ENCODE results near the gene PRKG2. TPM values are rescaled to one million over a fixed set of nuclear protein-coding genes. Genes with fewer than 3 reads are reported as not detected.

Gene PRKG2
- total RNA-seq, 5 donors from 2014 or later (not counting 1 experiment from before 2014, with no cell fraction given): 0.49 to 2.9 (median 0.98) TPM

- H3K9me3 Mint-ChIP-seq: peaks cover 0 to 2% (median 0%) of the 10 kb centered on the region in 3 donors
- no peaks in the 10 kb centered on the region for H3K36me3 Mint-ChIP-seq
- H3K4me1 ChIP-seq (ENCODE audit: control insufficient read depth in 1 of 2, extremely low read depth in 1 of 2, insufficient read depth in 2 of 2, low read length in 2 of 2): no peaks in the 10 kb centered on the region
- H3K27me3 ChIP-seq (replicated peaks in 1 of 2; ENCODE audit: control insufficient read depth in 2 of 2, extremely low read depth in 1 of 2, insufficient read depth in 2 of 2, low read length in 1 of 2): peaks cover 0 to 3% of the 10 kb centered on the region in 2 experiments
- 68% methylated on average over 4 of the region's 8 CpGs for WGBS (ENCODE audit: insufficient coverage)
- no peak overlapping the region for H3K27ac ChIP-seq (ENCODE audit: low read length)
- ATAC-seq (replicated peaks in 1 of 4) (no peak), DNase-seq (no peak)
- H3K9me3 ChIP-seq: no peaks in the 10 kb centered on the region
- no peak overlapping the region for H3K4me3 Mint-ChIP-seq
- H3K27me3 Mint-ChIP-seq: peaks cover 0 to 3% of the 10 kb centered on the region in 2 donors
- ChIA-PET POLR2A (no interaction called here), CTCF (no interaction called here)
- no peaks in the 10 kb centered on the region for H3K36me3 ChIP-seq (ENCODE audit: control insufficient read depth in 2 of 2, extremely low read depth in 1 of 2, insufficient read depth in 1 of 2, low read length in 1 of 2)
- H3K4me3 ChIP-seq (ENCODE audit: control insufficient read depth in 1 of 2, extremely low read depth in 1 of 2, low read length in 1 of 2): no peak overlapping the region
- no peak overlapping the region for H3K27ac Mint-ChIP-seq
- no peaks in the 10 kb centered on the region for H3K4me1 Mint-ChIP-seq
Measured at GRCh38 chr4:81256059-81256970, 41.3 kb upstream of the PRKG2 start.

DNA sequence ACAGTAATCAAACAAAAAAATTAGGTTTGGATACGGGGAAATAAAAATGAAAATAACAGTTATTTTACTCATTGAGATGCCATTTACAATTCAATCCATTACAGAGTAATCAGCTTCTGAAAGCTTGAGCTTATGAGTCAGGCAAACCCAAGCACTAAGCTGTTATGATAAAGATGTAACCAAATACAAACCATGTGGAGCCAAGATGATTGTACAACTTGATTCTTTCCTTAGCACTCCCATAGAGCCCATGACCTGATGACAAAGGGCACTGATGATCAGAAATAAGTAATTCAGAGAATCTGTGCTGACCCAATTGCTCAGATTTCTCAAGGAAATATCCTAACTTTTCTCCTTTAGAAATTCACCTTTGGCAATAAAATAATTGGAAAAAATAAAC, 40.5 kb upstream of the PRKG2 start:
- DNase-seq (no peak), ATAC-seq (replicated peaks in 1 of 4) (no peak)
- Mint-ChIP-seq H3K27me3 (peaks cover 0 to 3% of the 10 kb centered on the region in 2 donors), H3K9me3 (peaks cover 0 to 3% (median 0%) of the 10 kb centered on the region in 3 donors), H3K27ac (no peak overlapping the region), H3K36me3 (no peaks in the 10 kb centered on the region), H3K4me3 (no peak overlapping the region), H3K4me1 (no peaks in the 10 kb centered on the region)
- ChIA-PET CTCF (interaction anchor here (0.6 to 1.1 kb wide), 2 partner anchors 272 to 889 kb away, joined by 3 to 4 read pairs; no protein-coding TSS in a partner anchor), POLR2A (no interaction called here)
- Histone ChIP-seq H3K4me1 (ENCODE audit: control insufficient read depth in 1 of 2, extremely low read depth in 1 of 2, insufficient read depth in 2 of 2, low read length in 2 of 2) (no peaks in the 10 kb centered on the region), H3K36me3 (ENCODE audit: control insufficient read depth in 2 of 2, extremely low read depth in 1 of 2, insufficient read depth in 1 of 2, low read length in 1 of 2) (no peaks in the 10 kb centered on the region), H3K27ac (ENCODE audit: low read length) (no peak overlapping the region), H3K9me3 (no peaks in the 10 kb centered on the region), H3K4me3 (ENCODE audit: control insufficient read depth in 1 of 2, extremely low read depth in 1 of 2, low read length in 1 of 2) (no peak overlapping the region), H3K27me3 (replicated peaks in 1 of 2; ENCODE audit: control insufficient read depth in 2 of 2, extremely low read depth in 1 of 2, insufficient read depth in 2 of 2, low read length in 1 of 2) (no peaks in the 10 kb centered on the region)
- WGBS (ENCODE audit: insufficient coverage): no CpG with 5 or more reads among the region's 1 CpG

DNA sequence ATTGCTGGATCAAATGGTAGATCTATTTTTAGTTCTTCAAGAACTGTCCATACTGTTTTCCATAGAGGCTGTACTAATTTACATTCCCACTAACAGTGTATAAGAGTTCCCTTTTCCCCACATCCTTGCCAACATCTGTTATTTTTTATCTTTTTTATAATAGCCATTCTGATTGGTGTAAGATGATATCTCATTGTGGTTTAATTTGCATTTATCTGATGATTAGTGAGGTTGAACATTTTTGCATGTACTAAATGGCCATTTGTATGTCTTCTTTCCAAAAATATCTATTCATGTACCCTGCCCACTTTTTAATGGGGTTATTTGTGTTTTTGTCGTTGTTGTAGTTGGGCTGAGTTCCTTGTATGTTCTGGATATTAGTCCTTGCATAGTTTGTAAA, 35.4 kb upstream of the PRKG2 start:
- DNase-seq (no peak), ATAC-seq (replicated peaks in 1 of 4) (no peak)
- H3K27ac ChIP-seq (ENCODE audit: low read length): no peak overlapping the region
- Mint-ChIP-seq H3K27me3 (peaks cover 0 to 4% of the 10 kb centered on the region in 2 donors), H3K4me1 (no peaks in the 10 kb centered on the region), H3K9me3 (peaks cover 0 to 3% (median 0%) of the 10 kb centered on the region in 3 donors), H3K36me3 (no peaks in the 10 kb centered on the region), H3K4me3 (no peak overlapping the region), H3K27ac (no peak overlapping the region)
- no peaks in the 10 kb centered on the region for H3K4me1 ChIP-seq (ENCODE audit: control insufficient read depth in 1 of 2, extremely low read depth in 1 of 2, insufficient read depth in 2 of 2, low read length in 2 of 2)
- no peaks in the 10 kb centered on the region for H3K9me3 ChIP-seq
- no peak overlapping the region for H3K4me3 ChIP-seq (ENCODE audit: control insufficient read depth in 1 of 2, extremely low read depth in 1 of 2, low read length in 1 of 2)
- POLR2A ChIA-PET: no interaction called here
- no peaks in the 10 kb centered on the region for H3K36me3 ChIP-seq (ENCODE audit: control insufficient read depth in 2 of 2, extremely low read depth in 1 of 2, insufficient read depth in 1 of 2, low read length in 1 of 2)
- H3K27me3 ChIP-seq (replicated peaks in 1 of 2; ENCODE audit: control insufficient read depth in 2 of 2, extremely low read depth in 1 of 2, insufficient read depth in 2 of 2, low read length in 1 of 2): no peaks in the 10 kb centered on the region
- no CpG with 5 or more reads among the region's 1 CpG for WGBS (ENCODE audit: insufficient coverage)
- CTCF ChIA-PET: no interaction called here

GRCh38 chr4:81245218-81246009, 30.4 kb upstream of the PRKG2 start:
- H3K4me3 ChIP-seq (ENCODE audit: control insufficient read depth in 1 of 2, extremely low read depth in 1 of 2, low read length in 1 of 2): no peak overlapping the region
- ATAC-seq (replicated peaks in 1 of 4) (no peak), DNase-seq (no peak)
- POLR2A ChIA-PET: no interaction called here
- CTCF ChIA-PET: no interaction called here
- H3K27me3 Mint-ChIP-seq: peaks cover 0 to 8% of the 10 kb centered on the region in 2 donors
- H3K4me1 ChIP-seq (ENCODE audit: control insufficient read depth in 1 of 2, extremely low read depth in 1 of 2, insufficient read depth in 2 of 2, low read length in 2 of 2): no peaks in the 10 kb centered on the region
- no peaks in the 10 kb centered on the region for H3K4me1 Mint-ChIP-seq
- no peaks in the 10 kb centered on the region for H3K36me3 Mint-ChIP-seq
- H3K27ac Mint-ChIP-seq: no peak overlapping the region
- H3K9me3 ChIP-seq: no peaks in the 10 kb centered on the region
- H3K27ac ChIP-seq (ENCODE audit: low read length): no peak overlapping the region
- no peak overlapping the region for H3K4me3 Mint-ChIP-seq
- WGBS (ENCODE audit: insufficient coverage): no CpG with 5 or more reads among the region's 3 CpGs
- no peaks in the 10 kb centered on the region for H3K27me3 ChIP-seq (replicated peaks in 1 of 2; ENCODE audit: control insufficient read depth in 2 of 2, extremely low read depth in 1 of 2, insufficient read depth in 2 of 2, low read length in 1 of 2)
- H3K9me3 Mint-ChIP-seq: no peaks in the 10 kb centered on the region
- no peaks in the 10 kb centered on the region for H3K36me3 ChIP-seq (ENCODE audit: control insufficient read depth in 2 of 2, extremely low read depth in 1 of 2, insufficient read depth in 1 of 2, low read length in 1 of 2)

GRCh38 chr4:81237791-81238190, 22.8 kb upstream of the PRKG2 start:
- H3K36me3 ChIP-seq (ENCODE audit: control insufficient read depth in 2 of 2, extremely low read depth in 1 of 2, insufficient read depth in 1 of 2, low read length in 1 of 2): no peaks in the 10 kb centered on the region
- peaks cover 2 to 12% of the 10 kb centered on the region in 2 donors for H3K27me3 Mint-ChIP-seq
- no peak overlapping the region for H3K27ac Mint-ChIP-seq
- POLR2A ChIA-PET: no interaction called here
- no peaks in the 10 kb centered on the region for H3K9me3 Mint-ChIP-seq
- no peaks in the 10 kb centered on the region for H3K36me3 Mint-ChIP-seq
- H3K4me3 Mint-ChIP-seq: no peak overlapping the region
- CTCF ChIA-PET: no interaction called here
- H3K4me3 ChIP-seq (ENCODE audit: control insufficient read depth in 1 of 2, extremely low read depth in 1 of 2, low read length in 1 of 2): no peak overlapping the region
- H3K27me3 ChIP-seq (replicated peaks in 1 of 2; ENCODE audit: control insufficient read depth in 2 of 2, extremely low read depth in 1 of 2, insufficient read depth in 2 of 2, low read length in 1 of 2): no peaks in the 10 kb centered on the region
- no peaks in the 10 kb centered on the region for H3K9me3 ChIP-seq
- DNase-seq (no peak), ATAC-seq (replicated peaks in 1 of 4) (no peak)
- no peaks in the 10 kb centered on the region for H3K4me1 ChIP-seq (ENCODE audit: control insufficient read depth in 1 of 2, extremely low read depth in 1 of 2, insufficient read depth in 2 of 2, low read length in 2 of 2)
- H3K4me1 Mint-ChIP-seq: no peaks in the 10 kb centered on the region
- no peak overlapping the region for H3K27ac ChIP-seq (ENCODE audit: low read length)

DNA sequence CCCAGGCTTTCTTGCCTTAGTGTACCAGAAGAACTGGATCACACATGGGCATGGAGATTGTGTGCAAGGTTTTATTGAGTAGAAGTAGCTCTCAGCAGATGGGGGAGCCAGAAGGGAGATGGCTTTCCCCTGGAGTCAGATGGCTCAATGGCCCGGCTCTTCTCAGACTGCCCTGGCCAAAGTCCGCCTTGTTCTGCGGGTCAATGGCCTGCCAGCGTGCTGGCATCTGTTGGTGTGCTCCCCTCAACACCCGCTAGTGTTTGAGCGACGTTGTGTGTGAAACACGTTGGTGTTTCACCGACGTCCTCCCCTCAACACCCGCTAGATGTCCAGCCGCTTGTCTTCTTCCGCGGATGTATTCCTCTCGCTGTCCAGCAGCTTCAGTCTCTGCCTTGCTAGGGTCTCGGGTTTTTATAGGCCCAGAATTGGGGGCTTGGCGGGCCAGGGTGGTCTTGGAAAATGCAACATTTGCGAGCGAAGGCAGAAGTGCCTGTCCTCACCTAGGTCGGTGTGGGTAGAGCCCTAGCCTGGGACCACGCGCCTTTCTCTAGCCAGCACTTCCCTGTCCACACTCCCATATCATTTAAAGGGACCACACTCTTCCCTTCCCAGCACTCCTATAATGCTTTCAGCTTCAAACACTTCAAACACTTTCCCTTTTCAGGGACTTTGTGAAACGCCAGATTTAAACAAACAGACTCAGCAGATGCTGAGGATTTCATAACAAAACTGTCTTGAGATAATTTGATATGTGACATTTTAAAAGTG, 21.1 kb upstream of the PRKG2 start:
- POLR2A ChIA-PET: no interaction called here
- H3K9me3 Mint-ChIP-seq: peaks cover 0 to 11% (median 10%) of the 10 kb centered on the region in 3 donors
- no peak overlapping the region for H3K4me3 Mint-ChIP-seq
- Histone ChIP-seq H3K36me3 (ENCODE audit: control insufficient read depth in 2 of 2, extremely low read depth in 1 of 2, insufficient read depth in 1 of 2, low read length in 1 of 2) (no peaks in the 10 kb centered on the region), H3K4me3 (ENCODE audit: control insufficient read depth in 1 of 2, extremely low read depth in 1 of 2, low read length in 1 of 2) (no peak overlapping the region), H3K4me1 (ENCODE audit: control insufficient read depth in 1 of 2, extremely low read depth in 1 of 2, insufficient read depth in 2 of 2, low read length in 2 of 2) (no peaks in the 10 kb centered on the region), H3K9me3 (no peaks in the 10 kb centered on the region), H3K27ac (ENCODE audit: low read length) (no peak overlapping the region), H3K27me3 (replicated peaks in 1 of 2; ENCODE audit: control insufficient read depth in 2 of 2, extremely low read depth in 1 of 2, insufficient read depth in 2 of 2, low read length in 1 of 2) (peaks cover 0 to 5% of the 10 kb centered on the region in 2 experiments)
- H3K4me1 Mint-ChIP-seq: no peaks in the 10 kb centered on the region
- H3K36me3 Mint-ChIP-seq: no peaks in the 10 kb centered on the region
- 85% methylated on average over 20 of the region's 23 CpGs for WGBS (ENCODE audit: insufficient coverage)
- no peak overlapping the region for H3K27ac Mint-ChIP-seq
- DNase-seq (no peak), ATAC-seq (replicated peaks in 1 of 4) (no peak)
- peaks cover 2 to 12% of the 10 kb centered on the region in 2 donors for H3K27me3 Mint-ChIP-seq
- CTCF ChIA-PET: no interaction called here

All from T-cell (primary cell).